Right lobe of liver (tissue), 4 donors: ENCODE measurements around the gene CAPNS1.

ENCODE experiments used
- POLR2A ChIP-seq: fragments of 450-650 bp; IDR thresholded peaks from one replicate; pipeline ENCODE4 v1.6.1; 2017; ENCODE audit warnings: antibody characterized with exemption, mild to moderate bottlenecking
- TF ChIP-seq, protein P1 (sequence below), 4 donors: fragments of 200-600 bp in 3 of 4; fragments of 450-650 bp in 1 of 4; IDR thresholded peaks; one replicate each; pipeline versions ENCODE4 v1.5.1 to v1.8.0; 2016 to 2022; ENCODE audit warnings: antibody characterized with exemption in 4 of 4, mild to moderate bottlenecking in 2 of 4
- donor health status: DM: no; HTN: no; CAD: no.
- donor health status: DM: no; HTN: no; CAD: no.
- donor health status: DM: no; HTN: yes; CAD: no.

DNA sequence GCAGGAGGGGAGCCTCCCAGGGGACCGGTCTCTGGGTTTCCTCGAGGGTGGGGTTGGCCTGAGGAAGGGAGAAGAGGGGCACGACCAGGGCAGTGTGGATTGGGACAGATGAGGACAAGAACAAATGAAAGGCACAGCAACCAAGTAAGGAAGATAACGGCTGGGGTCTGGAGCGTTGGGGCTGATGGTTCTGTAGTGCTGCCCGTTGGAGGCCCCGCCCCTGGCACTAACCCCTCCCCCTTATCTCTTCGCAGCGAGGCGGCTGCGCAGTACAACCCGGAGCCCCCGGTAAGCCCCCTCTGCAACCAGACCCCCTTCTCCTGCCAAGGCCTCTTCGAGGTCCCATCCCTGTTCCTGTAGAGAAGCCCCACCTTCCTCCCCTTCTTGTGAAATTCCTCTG lies 2.2 kb downstream of the CAPNS1 start:
- TF ChIP-seq, protein P1, sequence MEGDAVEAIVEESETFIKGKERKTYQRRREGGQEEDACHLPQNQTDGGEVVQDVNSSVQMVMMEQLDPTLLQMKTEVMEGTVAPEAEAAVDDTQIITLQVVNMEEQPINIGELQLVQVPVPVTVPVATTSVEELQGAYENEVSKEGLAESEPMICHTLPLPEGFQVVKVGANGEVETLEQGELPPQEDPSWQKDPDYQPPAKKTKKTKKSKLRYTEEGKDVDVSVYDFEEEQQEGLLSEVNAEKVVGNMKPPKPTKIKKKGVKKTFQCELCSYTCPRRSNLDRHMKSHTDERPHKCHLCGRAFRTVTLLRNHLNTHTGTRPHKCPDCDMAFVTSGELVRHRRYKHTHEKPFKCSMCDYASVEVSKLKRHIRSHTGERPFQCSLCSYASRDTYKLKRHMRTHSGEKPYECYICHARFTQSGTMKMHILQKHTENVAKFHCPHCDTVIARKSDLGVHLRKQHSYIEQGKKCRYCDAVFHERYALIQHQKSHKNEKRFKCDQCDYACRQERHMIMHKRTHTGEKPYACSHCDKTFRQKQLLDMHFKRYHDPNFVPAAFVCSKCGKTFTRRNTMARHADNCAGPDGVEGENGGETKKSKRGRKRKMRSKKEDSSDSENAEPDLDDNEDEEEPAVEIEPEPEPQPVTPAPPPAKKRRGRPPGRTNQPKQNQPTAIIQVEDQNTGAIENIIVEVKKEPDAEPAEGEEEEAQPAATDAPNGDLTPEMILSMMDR (IDR thresholded peaks at IDR 0.05), result no peak
- no peak for TF ChIP-seq POLR2A
